ENCODE measurements around the gene BASP1.

Gene BASP1

DNA sequence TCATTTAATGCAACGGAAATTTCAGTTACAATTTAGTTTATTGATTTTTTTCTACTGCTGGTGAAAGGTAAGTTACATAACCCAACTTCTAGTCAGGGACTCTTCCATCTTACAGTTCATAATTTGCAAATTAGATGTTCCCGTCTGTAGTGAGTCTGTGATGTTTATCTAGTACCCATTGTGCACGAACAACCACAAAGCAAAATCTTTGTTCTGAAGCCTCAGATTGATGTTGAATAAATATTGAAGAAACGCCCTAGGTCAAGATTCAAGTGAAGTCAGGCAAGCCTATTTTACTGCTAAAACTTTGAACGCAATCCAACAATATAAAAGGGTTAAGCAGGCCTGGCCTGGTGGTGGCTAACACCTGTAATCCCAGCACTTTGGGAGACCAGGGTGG lies 43.1 kb downstream of the BASP1 start:
- TF ChIP-seq, protein P1, sequence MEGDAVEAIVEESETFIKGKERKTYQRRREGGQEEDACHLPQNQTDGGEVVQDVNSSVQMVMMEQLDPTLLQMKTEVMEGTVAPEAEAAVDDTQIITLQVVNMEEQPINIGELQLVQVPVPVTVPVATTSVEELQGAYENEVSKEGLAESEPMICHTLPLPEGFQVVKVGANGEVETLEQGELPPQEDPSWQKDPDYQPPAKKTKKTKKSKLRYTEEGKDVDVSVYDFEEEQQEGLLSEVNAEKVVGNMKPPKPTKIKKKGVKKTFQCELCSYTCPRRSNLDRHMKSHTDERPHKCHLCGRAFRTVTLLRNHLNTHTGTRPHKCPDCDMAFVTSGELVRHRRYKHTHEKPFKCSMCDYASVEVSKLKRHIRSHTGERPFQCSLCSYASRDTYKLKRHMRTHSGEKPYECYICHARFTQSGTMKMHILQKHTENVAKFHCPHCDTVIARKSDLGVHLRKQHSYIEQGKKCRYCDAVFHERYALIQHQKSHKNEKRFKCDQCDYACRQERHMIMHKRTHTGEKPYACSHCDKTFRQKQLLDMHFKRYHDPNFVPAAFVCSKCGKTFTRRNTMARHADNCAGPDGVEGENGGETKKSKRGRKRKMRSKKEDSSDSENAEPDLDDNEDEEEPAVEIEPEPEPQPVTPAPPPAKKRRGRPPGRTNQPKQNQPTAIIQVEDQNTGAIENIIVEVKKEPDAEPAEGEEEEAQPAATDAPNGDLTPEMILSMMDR (IDR thresholded peaks at IDR 0.05; ENCODE audit: extremely low read depth, insufficient read depth, missing control alignments), result no peak
- in situ Hi-C loops (cut with MboI; ENCODE audit: low pct_unique_long_range_greater_than_20kb, low sequenced_read_pairs, unreplicated experiment), result no loop called here

DNA sequence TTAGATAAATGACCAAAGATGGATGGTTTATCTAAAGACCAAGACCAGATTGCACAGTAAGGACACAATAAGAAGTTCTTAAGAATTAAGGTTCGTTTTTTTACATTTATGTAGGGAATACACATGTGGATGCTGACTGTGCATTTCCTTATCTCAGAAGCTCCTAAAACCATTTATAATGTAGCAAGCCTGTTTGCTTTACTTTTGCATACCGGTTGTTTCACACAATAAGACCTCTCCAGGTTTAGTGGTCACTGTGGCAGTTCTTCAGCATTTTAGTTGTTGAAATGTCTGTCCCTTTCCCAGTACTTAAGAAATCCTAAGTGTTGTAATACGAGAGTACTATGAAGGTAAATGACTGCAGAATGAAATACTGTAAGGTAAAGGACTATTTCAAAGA lies 43.6 kb downstream of the BASP1 start:
- in situ Hi-C loops (cut with MboI; ENCODE audit: low pct_unique_long_range_greater_than_20kb, low sequenced_read_pairs, unreplicated experiment), result no loop called here
- TF ChIP-seq, protein P1 (IDR thresholded peaks at IDR 0.05; ENCODE audit: extremely low read depth, insufficient read depth, missing control alignments), result no peak
- no peak for DNase-seq (ENCODE audit: low spot score)

More for the DNA sequence above, 43.1 kb downstream of the BASP1 start:
- no peak for DNase-seq (ENCODE audit: low spot score)

DNA sequence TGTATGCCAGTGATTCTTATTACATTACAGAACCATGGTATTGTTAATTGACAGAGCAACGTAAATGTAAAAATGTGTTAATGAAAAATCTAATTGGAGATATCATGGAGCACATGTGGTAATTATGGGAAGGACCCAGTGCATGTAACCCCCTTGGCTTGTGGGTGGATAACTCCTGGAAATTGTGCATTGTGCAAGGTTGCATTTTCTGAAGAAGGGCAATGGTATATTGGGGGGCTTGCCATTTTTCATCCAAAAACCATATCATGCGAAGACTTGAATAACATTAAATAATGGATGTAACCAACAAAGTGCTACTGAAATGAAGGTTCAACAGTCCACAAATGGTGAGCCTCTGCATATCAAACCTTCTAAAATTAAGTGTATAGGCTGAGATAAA lies 47.6 kb downstream of the BASP1 start:
- in situ Hi-C loops (cut with MboI; ENCODE audit: low pct_unique_long_range_greater_than_20kb, low sequenced_read_pairs, unreplicated experiment), result no loop called here
- TF ChIP-seq, protein P1 (IDR thresholded peaks at IDR 0.05; ENCODE audit: extremely low read depth, insufficient read depth, missing control alignments), result no peak
- no peak for DNase-seq (ENCODE audit: low spot score)

DNA sequence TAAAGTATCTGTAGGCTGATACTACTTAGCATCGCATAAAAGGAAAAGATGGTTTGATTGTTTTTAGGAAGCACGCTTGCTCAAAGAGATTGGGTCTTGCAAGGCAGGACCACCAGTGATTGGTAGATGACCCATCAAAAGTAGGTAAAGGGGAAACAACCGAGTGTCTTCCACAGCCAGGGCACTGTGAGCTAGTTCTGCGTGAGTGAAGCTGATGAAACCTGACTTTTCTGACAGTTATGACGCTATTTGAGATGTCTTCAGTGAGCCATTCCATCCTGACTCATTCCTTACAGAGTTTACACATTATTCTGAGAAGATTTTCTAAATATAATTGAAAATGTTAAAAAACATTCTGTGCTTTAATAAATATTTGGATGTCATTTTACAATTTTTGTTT lies 49.7 kb downstream of the BASP1 start:
- DNase-seq (ENCODE audit: low spot score), result peak; percentile 37
- in situ Hi-C loops (cut with MboI; ENCODE audit: low pct_unique_long_range_greater_than_20kb, low sequenced_read_pairs, unreplicated experiment), result no loop called here
- TF ChIP-seq, protein P1 (IDR thresholded peaks at IDR 0.05; ENCODE audit: extremely low read depth, insufficient read depth, missing control alignments), result no peak

DNA sequence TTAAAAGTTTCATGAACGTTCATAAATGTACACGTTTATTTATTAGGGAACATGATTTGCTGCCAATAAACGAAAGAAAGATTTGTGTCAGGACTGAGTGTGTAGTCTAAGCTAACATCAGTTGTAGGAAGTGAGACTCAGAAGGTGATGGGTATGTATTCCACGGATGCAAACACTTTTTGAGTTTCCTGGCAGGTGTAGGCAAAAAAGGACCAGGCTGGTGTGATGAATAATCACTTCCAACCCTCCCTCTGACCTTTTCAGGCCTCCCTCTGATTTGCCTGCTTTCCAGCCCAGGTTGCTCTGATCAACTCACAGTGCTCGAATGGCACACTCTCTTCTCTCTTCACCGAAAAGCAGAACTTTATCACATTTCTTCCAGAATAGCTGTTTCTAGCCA lies 51.8 kb downstream of the BASP1 start:
- TF ChIP-seq, protein P1 (IDR thresholded peaks at IDR 0.05; ENCODE audit: extremely low read depth, insufficient read depth, missing control alignments), result no peak
- in situ Hi-C loops (cut with MboI; ENCODE audit: low pct_unique_long_range_greater_than_20kb, low sequenced_read_pairs, unreplicated experiment), result no loop called here
- DNase-seq (ENCODE audit: low spot score), result no peak

DNA sequence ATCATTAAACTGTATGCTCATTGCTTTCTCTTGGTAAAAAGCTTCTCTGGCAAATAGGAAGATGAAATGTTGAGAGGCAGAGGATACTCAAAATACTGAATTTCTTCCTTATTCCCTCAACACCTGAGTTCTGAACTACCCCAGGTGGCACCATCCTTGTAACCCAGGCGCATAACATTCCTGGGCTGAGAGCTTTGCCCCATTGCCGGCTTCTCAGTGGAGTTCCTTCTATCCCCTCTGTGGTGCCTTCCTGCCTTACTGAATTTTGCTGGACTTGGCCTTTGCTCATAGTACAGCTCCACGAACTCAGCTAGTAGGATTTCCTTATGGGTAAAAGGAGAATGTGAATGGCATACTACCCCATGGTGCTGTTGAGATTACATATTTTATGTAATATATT lies 54.7 kb downstream of the BASP1 start:
- no peak for DNase-seq (ENCODE audit: low spot score)
- TF ChIP-seq, protein P1 (IDR thresholded peaks at IDR 0.05; ENCODE audit: extremely low read depth, insufficient read depth, missing control alignments), result no peak

More for the DNA sequence above, 54.7 kb downstream of the BASP1 start:
- in situ Hi-C loops (cut with MboI; ENCODE audit: low pct_unique_long_range_greater_than_20kb, low sequenced_read_pairs, unreplicated experiment), result loop anchor here (10.0 kb wide), 1 partner anchor 57 kb away; the partner anchor contains the start of gene BASP1
